Smooth muscle cell (in vitro differentiated cells): ENCODE data around the gene TPM3. TPM values are rescaled to one million over a fixed set of nuclear protein-coding genes. Genes with fewer than 3 reads are reported as not detected.

Experiments used
- DNase-seq: peaks from one replicate; lab custom pipeline; 2025; ENCODE audit not compliant: unreplicated experiment; lab: John Stamatoyannopoulos, UW
- H2AFZ ChIP-seq: fragments of 200-600 bp; sonication (generic); 2 replicates; pipeline ENCODE4 v1.6.0; 2016; ENCODE audit warnings: antibody characterized with exemption, low read depth, mild to moderate bottlenecking
- H3F3A ChIP-seq: fragments of 200-600 bp; sonication (generic); 2 replicates; pipeline ENCODE4 v1.6.0; 2017; ENCODE audit warnings: antibody characterized with exemption, low read depth
- H3K27ac ChIP-seq: fragments of 200-600 bp; sonication (generic); 2 replicates; pipeline ENCODE4 v1.5.1; 2016; ENCODE audit warnings: low read depth, mild to moderate bottlenecking
- H3K27me3 ChIP-seq: fragments of 200-600 bp; sonication (generic); 2 replicates; pipeline ENCODE4 v1.6.1; 2016; ENCODE audit warnings: low read depth, mild to moderate bottlenecking
- H3K36me3 ChIP-seq: fragments of 200-600 bp; sonication (generic); 2 replicates; pipeline ENCODE4 v1.5.1; 2016; ENCODE audit warnings: low read depth
- H3K4me1 ChIP-seq: fragments of 200-600 bp; sonication (generic); 2 replicates; pipeline ENCODE4 v1.5.1; 2016; ENCODE audit warnings: low read depth
- H3K4me2 ChIP-seq: fragments of 200-600 bp; sonication (generic); 2 replicates; pipeline ENCODE4 v1.6.0; 2016; ENCODE audit warnings: mild to moderate bottlenecking
- H3K4me3 ChIP-seq: fragments of 200-600 bp; sonication (generic); 2 replicates; pipeline ENCODE4 v1.5.1; 2016; ENCODE audit warnings: mild to moderate bottlenecking
- H3K79me2 ChIP-seq: fragments of 200-600 bp; sonication (generic); 2 replicates; pipeline ENCODE4 v1.6.0; 2016; ENCODE audit warnings: low read depth, mild to moderate bottlenecking
- H3K9ac ChIP-seq: fragments of 200-600 bp; sonication (generic); 2 replicates; pipeline ENCODE4 v1.6.0; 2016; ENCODE audit warnings: low read depth
- H3K9me3 ChIP-seq: fragments of 200-600 bp; sonication (generic); replicated peaks from 2 replicates; pipeline ENCODE4 v1.5.1; 2016; ENCODE audit warnings: low read depth
- H4K20me1 ChIP-seq: fragments of 200-600 bp; sonication (generic); 2 replicates; pipeline ENCODE4 v1.6.0; 2016; ENCODE audit warnings: low read depth
- WGBS: methylation state at CpG from one replicate; pipeline ENCODE4 v1.1.7; 2016; ENCODE audit warnings: low lambda C conversion rate; 5-methylcytosine and 5-hydroxymethylcytosine counted together
- polyA plus RNA-seq: library from polyadenylated mRNA; unstranded; fragments of >200 nt; fragmentation: Nextera tagmentation; extraction: Ambion mirVana; gene quantifications from 2 replicates; pipeline ENCODE4 v1.2.1, GENCODE V29; 2016
- total RNA-seq: library from RNA; depleted of rRNA; stranded (reverse); fragments of >200 nt; gene quantifications from 2 replicates; pipeline ENCODE4 v1.2.3, GENCODE V29; 2014
- TF ChIP-seq, protein P1 (sequence below): fragments of 200-600 bp; sonication (generic); IDR thresholded peaks from 2 replicates; pipeline ENCODE4 v1.5.1; 2017; ENCODE audit warnings: borderline replicate concordance, mild to moderate bottlenecking, antibody characterized with exemption; ENCODE audit not compliant: insufficient read depth, poor library complexity, severe bottlenecking

Gene TPM3
- total and polyA plus RNA-seq, 2 experiments from 2014 or later: 384 to 436 TPM

DNA sequence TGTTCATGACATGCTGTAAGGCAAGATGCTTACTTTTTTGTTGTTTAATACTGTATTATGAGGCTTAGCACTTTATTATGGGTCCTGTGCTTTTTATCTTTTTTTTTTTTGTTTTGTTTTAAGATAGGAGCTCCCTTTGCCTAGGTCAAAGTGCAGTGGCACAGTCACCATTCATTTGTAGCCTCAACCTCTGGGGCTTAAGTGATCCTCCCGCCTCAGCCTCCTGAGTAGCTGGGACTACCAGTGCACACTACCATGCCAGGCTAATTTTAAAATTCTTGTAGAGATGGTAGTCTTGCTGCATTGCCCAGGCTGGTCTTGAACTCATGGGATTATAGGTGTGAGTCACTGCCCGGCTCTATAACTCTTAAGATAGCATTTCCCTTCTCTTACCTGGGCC is 33.5 kb upstream of the TPM3 start:
- peaks cover 87% of the 10 kb centered on the region for H4K20me1 ChIP-seq
- no peak for DNase-seq
- no peak overlapping the region for H3K4me3 ChIP-seq
- no peaks in the 10 kb centered on the region for H3K9me3 ChIP-seq
- H3K4me1 ChIP-seq: peaks cover 17% of the 10 kb centered on the region
- 94% methylated on average over 2 of the region's 2 CpGs for WGBS
- no peaks in the 10 kb centered on the region for H3K27me3 ChIP-seq
- H3K9ac ChIP-seq: no peak overlapping the region
- no peak overlapping the region for H3K4me2 ChIP-seq
- TF ChIP-seq, protein P1, sequence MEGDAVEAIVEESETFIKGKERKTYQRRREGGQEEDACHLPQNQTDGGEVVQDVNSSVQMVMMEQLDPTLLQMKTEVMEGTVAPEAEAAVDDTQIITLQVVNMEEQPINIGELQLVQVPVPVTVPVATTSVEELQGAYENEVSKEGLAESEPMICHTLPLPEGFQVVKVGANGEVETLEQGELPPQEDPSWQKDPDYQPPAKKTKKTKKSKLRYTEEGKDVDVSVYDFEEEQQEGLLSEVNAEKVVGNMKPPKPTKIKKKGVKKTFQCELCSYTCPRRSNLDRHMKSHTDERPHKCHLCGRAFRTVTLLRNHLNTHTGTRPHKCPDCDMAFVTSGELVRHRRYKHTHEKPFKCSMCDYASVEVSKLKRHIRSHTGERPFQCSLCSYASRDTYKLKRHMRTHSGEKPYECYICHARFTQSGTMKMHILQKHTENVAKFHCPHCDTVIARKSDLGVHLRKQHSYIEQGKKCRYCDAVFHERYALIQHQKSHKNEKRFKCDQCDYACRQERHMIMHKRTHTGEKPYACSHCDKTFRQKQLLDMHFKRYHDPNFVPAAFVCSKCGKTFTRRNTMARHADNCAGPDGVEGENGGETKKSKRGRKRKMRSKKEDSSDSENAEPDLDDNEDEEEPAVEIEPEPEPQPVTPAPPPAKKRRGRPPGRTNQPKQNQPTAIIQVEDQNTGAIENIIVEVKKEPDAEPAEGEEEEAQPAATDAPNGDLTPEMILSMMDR: no peak
- peaks cover 93% of the 10 kb centered on the region for H3K79me2 ChIP-seq
- no peaks in the 10 kb centered on the region for H3F3A ChIP-seq
- peak overlapping the region; percentile 99 for H3K27ac ChIP-seq
- H2AFZ ChIP-seq: no peak overlapping the region
- H3K36me3 ChIP-seq: peaks cover 35% of the 10 kb centered on the region

DNA sequence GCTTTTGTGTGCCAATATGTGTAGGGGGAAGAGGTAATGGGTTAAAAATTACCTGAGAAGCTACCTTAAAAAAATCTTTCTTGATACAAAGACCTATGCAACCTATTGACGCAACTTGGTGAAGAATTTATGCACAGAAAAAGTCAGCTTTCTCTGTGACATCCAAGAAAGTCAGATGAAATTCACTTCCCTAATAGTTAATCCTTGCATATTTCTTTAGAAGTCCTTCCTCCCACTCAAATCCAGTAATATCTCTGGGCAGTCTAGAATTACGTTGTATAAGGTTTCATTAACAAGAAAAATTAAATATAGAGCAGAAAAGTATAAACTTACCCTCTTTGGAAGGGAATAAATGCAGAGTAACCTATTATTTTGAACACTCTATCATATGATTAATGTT is 31.7 kb upstream of the TPM3 start:
- no peak overlapping the region for H3K9ac ChIP-seq
- no peaks in the 10 kb centered on the region for H3F3A ChIP-seq
- 58% methylated on average over 2 of the region's 2 CpGs for WGBS
- peak overlapping the region; percentile 98 for H3K4me2 ChIP-seq
- peaks cover 69% of the 10 kb centered on the region for H4K20me1 ChIP-seq
- H3K27me3 ChIP-seq: no peaks in the 10 kb centered on the region
- no peak overlapping the region for H2AFZ ChIP-seq
- DNase-seq: no peak
- H3K79me2 ChIP-seq: peaks cover 92% of the 10 kb centered on the region
- peak overlapping the region; percentile 95 for H3K4me3 ChIP-seq
- H3K36me3 ChIP-seq: peaks cover 23% of the 10 kb centered on the region
- H3K4me1 ChIP-seq: peaks cover 27% of the 10 kb centered on the region
- TF ChIP-seq, protein P1: no peak
- H3K9me3 ChIP-seq: no peaks in the 10 kb centered on the region
- peak overlapping the region; percentile 99 for H3K27ac ChIP-seq

DNA sequence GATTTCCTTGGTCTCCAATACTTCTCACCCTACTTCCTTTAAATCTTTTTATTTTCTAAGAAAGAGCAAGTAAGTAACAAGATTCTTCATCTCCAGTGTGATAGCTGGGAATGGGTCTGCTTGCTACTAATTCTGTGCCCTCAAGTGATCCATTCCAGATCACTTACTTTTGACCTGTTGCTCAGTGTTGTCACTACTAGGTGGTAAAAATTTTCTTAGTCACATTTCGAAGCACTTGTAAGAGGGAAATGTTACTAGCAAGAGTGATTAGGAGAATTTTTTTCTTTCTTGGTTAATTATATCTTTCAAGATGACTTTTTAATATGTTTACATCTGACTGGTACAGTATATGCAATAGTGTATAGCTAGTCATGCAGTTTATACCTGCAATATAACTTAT is 31.0 kb upstream of the TPM3 start:
- Histone ChIP-seq H3K9me3 (no peaks in the 10 kb centered on the region), H3F3A (no peaks in the 10 kb centered on the region), H2AFZ (no peak overlapping the region), H3K79me2 (peaks cover 92% of the 10 kb centered on the region), H3K27me3 (no peaks in the 10 kb centered on the region), H4K20me1 (peaks cover 62% of the 10 kb centered on the region), H3K4me3 (peak overlapping the region; percentile 95), H3K4me1 (peaks cover 28% of the 10 kb centered on the region), H3K36me3 (peaks cover 18% of the 10 kb centered on the region), H3K9ac (no peak overlapping the region), H3K27ac (peak overlapping the region; percentile 99), H3K4me2 (peak overlapping the region; percentile 98)
- WGBS: 76% methylated on average over 1 of the region's 1 CpG
- no peak for DNase-seq
- TF ChIP-seq, protein P1: no peak

DNA sequence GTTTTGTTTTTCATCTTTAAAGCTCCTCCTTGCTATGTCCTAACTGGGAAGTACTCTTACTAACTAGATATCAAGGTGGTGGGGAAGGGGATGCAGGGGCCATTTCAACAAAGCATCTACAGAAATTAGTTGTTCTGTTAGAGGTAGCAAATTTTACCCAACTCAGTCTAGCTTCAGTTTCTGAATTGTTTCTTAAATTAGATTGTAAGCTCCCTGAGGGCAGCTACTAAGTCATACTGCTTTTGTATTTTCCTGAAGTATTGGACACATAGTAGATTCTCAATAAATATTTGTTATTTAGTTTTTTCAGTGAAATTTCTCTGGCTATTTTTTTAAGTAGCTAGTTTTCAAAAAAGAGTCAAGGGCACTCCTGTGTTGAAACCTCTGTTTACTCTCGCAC is 30.6 kb upstream of the TPM3 start:
- Histone ChIP-seq H3K27ac (peak overlapping the region; percentile 99), H4K20me1 (peaks cover 59% of the 10 kb centered on the region), H3K4me3 (peak overlapping the region; percentile 95), H3K4me2 (peak overlapping the region; percentile 98), H3K4me1 (peaks cover 28% of the 10 kb centered on the region), H3K9ac (peak overlapping the region; percentile 99), H3K79me2 (peaks cover 94% of the 10 kb centered on the region), H3K27me3 (no peaks in the 10 kb centered on the region), H3F3A (no peaks in the 10 kb centered on the region), H3K36me3 (peaks cover 18% of the 10 kb centered on the region), H2AFZ (no peak overlapping the region), H3K9me3 (no peaks in the 10 kb centered on the region)
- 100% methylated on average over 1 of the region's 1 CpG for WGBS
- TF ChIP-seq, protein P1: no peak
- no peak for DNase-seq
